8988T (cell line): ENCODE measurements around the gene KCNN1.
"Not testable (repeated sequence)": the region's sequence is repeated elsewhere in the genome, so short reads cannot be mapped to it uniquely, and the experiment has no call there.

Experiments used
- DNase-seq: peaks from one replicate; pipeline ENCODE4 v3.0.0; 2011

Gene KCNN1

DNA sequence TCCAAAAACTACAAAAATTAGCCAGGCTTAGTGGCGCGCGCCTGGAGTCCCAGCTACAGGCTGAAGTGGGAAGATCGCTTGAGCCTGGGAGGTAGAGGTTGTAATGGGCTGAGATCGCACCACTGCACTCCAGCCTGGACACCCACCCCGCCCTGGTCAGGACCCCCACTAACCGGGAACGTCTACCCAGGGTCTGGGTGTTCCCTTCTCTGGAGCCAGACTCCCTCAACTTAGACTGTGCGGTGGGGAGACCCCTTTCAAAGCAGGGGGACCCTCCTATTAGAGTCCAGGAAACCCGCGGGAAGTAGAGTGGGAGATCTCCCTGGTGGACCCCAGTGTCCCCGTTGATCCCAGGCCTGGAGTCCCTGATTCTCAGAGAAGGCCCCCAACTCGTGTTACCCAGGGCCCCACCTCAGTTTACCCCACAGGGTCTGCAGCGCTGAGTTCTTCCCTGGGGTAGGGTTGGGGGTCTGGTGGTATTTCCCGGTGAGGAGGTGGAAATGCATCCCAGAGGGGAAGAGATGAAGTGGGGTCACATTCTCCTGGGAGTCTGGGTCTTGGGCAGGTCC is 35.0 kb downstream of the KCNN1 start:
- DNase-seq: no peak

DNA sequence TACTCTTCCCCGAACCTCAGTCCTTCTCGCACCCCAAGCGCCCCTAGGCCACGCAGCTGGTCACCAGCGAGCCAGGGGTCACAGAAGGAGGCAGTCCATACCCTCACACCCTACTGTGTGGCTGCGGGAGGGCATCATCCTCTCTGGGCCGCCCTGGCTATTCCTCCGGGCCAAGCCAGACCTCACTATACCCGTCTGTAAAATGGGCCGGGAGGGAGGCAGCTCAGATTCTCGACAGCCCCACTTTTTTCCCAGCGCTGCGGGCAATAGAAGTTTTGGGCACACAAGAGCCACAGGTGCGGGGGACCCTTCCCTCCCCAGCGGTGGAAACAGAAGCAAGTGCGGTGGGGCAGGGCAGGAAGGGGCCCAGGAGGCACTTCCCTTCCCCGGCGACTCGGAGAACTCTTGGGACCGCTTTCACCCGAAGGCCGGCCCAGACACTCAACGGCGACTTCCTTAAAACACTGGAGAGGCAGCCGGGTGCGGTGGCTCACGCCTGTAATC is 35.5 kb downstream of the KCNN1 start:
- DNase-seq: no peak

DNA sequence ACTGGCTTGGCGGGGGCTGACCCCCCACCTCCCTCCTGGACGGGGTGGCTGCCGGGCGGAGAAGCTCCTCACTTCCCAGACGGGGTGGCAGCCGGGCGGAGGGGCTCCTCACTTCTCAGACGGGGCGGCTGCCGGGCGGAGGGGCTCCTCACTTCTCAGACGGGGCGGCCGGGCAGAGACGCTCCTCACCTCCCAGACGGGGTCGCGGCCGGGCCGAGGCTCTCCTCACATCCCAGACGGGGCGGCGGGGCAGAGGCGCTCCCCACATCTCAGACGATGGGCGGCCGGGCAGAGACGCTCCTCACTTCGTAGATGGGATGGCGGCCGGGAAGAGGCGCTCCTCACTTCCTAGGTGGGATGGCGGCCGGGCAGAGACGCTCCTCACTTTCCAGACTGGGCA is 38.8 kb downstream of the KCNN1 start:
- DNase-seq: not testable (repeated sequence)

DNA sequence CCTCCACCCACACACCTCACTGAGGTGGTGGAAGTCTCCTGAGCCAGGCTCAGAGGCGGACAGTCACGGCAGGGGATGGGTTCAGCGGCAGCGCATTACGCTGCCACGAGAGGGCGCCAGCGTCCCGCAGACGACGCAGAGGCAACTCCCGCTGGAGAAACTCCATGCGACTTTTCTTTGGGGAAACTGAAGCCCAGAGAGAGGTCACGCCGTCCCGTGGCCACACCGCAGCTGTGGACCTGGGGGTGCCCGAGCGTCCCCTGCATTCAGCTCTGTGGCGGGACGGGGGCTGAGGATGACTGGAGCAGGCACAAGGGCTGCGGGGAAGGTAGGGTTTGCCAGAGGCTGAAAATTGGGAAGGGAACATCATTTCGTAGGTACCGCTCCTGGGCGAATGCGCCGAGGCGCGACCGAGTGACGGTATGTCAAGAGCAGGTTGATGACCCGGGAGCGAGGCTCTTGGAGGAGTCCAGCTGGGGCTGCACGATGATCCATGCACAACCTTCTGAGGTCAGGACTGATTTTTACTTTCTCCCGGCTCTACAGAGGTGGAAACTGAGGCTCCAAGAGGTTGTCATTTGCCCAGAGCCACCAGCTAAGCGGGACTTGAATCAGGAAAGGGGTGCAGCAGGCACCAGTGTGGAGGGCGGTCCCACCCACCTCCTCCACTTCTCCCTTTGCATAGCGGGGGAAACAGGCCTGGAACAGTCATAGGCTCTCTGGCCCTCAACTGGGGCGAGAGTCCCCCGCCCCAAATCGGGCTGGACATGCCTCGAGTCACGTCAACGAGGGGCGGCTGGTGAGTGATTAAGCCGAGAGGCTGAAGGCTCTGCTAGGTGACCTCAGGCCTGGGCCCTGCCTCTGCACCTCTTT is 40.4 kb downstream of the KCNN1 start:
- peak; percentile 98 for DNase-seq

DNA sequence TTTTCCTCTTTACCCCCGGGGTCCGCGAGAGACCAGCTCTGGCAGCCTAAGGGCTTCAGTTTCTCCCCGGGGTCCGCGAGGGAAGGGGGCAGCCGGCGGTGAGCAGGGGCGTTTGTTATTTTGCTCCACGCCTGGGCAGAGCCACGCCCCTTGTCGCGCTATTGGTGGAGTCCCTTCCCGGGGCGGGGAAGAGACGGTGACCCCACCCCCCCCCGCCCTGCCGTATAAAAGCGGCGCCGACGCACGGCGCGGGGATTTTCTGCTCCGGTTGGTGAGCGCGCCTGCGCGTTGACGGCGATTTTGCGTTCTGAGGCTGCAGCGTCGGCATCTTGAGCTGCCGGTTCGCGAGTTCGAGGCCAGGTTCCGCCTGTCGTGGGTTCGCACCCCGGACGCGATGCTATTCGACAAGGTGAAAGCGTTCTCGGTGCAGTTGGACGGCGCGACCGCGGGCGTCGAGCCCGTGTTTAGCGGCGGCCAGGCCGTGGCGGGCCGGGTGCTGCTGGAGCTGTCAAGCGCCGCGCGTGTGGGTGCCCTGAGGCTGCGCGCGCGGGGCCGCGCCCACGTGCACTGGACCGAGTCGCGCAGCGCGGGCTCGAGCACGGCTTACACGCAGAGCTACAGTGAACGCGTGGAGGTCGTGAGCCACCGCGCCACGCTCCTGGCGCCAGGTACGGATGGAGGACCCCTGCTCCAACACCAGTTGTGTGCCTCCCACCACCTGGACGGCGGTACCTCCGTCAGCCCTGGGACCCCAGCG is 41.2 kb downstream of the KCNN1 start, which contains the start of gene ARRDC2:
ARRDC2 (plus strand) TSS at position 254 of the 757 bp plus-strand sequence; CDS start at position 395, 141 bp downstream.
- peak; percentile 100 for DNase-seq

DNA sequence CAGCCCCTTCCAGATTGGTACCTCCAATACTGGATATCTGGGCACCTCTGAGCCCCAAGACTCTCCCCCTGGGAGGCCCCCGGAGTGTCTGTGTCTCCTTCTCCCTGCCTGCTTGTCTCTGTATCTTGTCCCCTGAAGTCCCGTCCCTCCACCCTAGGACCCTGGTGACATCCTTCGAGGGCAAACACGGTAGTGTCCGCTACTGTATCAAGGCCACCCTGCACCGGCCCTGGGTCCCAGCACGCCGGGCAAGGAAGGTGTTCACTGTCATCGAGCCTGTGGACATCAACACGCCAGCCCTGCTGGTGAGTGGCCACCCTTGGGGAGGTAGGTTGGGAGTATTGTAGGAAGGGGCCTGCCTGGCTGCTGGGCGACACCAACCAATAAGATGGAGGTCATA is 41.9 kb downstream of the KCNN1 start:
- DNase-seq: no peak

DNA sequence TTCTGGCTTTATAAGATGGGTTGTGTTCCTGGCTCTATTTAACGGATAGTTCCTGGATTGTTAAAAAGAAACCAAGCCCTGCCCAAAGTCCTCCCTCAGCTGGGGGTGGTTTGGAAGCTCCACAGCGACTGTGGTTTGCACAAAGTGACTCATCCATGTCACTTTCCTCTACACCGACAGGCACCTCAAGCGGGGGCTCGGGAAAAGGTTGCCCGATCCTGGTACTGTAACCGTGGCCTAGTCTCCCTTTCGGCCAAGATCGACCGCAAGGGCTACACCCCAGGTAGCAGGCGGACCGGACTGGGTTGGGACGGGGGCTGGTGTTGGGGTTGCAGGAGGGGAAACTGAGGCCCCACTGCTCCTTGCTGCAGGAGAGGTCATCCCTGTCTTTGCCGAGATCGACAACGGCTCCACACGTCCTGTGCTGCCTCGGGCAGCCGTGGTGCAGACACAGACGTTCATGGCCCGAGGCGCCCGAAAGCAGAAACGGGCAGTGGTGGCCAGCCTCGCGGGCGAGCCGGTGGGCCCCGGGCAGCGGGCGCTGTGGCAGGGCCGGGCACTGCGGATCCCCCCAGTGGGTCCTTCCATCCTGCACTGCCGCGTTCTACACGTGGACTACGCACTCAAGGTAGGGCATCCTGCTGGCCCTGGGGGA is 42.6 kb downstream of the KCNN1 start:
- no peak for DNase-seq

DNA sequence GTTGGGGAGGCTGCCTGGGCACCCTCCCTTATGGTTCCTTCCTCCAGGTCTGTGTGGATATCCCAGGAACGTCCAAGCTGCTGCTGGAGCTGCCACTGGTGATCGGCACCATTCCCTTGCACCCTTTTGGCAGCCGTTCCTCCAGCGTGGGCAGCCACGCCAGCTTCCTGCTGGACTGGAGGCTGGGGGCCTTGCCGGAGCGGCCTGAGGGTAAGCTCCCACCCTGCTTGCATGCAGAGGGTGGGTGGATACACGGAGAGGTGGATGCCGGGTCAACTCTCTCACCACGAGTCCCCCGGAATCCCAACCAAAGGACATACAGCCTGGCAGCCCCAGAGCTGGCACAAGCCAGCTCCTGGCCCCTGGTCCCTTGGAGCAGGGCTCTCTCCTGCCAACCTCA is 43.2 kb downstream of the KCNN1 start:
- no peak for DNase-seq

DNA sequence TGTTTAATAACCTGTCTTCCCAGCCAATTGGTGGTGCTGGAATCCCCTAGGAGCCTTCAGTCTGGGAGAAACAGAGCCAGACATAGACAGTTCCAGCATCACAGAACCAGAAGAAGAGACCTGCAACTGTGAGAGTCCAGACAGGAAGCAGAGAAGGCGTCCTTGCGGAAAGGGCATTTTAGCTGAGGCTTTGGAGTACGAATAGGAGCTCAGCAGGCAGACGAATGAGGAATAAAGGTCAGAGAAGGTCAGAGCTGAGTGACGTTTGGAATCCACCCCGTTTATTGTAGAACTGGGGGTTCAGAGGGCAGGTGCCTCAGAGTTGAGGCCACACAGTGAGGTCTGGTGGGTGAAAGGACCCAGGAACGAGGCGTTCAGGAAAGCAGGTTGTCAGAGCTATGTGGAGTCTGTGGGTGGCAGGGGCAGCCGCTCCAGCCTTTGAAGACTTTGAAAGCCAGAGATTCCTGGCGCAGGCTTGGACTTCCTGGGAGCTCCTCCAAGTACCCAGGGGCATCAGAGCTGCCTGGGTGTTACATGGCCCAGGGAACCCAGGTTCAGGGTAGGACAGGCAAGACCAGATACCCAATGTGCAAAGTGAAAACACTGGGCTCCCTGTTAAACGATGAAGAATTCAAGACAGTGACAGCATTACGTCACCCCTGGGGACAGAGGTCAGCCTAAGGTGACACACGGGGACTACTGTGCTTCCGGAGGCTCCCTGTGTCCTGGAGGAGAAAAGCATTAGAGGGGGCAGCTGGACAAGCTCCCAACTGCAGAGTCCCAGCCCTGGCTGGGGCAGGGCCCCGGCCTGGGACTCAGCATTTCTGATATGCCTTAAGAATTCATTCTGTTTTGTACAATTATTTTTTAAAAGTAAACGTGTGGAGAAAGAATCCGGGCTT is 46.6 kb downstream of the KCNN1 start:
- DNase-seq: no peak

DNA sequence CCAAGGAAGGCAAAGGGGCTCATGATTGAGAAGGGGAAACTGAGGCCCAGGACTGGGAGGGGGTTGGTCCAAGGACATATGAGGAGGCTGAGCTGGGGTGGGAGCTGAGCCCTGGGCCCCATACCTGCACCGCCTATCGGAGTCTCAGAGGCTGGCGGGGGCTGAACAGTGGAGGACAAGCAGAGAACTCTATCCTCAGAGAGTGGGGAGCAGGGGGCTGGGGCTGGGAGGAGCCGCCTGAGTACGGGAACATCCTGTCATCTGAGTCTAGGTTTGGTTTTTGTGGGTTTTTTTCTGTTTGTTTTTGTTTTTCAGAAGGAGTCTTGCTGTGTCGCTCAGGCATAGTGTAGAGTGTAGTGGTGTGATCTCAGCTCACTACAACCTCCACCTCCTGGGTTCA is 47.3 kb downstream of the KCNN1 start:
- no peak for DNase-seq

DNA sequence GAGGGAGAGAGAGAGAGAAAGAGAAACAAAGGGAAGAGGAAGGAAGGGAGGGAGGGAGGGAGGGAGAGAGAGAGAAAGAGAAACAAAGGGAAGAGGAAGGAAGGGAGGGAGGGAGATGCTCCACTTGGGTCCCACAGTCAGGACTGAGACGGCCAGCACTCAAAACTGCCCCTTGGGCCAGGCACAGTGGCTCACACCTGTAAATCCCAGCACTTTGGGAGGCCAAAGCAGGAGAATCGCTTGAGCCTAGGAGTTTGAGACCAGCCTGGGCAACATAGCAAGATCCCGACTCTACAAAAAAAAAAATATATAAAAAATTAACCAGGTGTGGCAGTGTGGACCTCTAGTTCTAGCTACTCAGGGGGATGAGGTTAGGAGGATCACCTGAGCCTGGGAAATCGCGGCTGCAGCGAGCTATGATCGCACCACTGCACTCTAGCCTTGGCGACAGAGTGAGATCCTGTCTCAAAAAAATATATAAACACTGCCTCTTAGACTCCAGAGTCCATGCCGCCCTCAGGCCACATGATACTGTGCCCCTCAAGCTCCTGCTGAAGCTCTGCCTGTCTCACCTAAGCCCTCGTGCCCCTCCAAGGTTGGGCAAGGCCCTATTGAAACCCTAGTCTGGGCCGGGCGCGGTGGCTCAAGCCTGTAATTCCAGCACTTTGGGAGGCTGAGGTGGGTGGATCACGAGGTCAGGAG is 49.5 kb downstream of the KCNN1 start:
- no peak for DNase-seq

DNA sequence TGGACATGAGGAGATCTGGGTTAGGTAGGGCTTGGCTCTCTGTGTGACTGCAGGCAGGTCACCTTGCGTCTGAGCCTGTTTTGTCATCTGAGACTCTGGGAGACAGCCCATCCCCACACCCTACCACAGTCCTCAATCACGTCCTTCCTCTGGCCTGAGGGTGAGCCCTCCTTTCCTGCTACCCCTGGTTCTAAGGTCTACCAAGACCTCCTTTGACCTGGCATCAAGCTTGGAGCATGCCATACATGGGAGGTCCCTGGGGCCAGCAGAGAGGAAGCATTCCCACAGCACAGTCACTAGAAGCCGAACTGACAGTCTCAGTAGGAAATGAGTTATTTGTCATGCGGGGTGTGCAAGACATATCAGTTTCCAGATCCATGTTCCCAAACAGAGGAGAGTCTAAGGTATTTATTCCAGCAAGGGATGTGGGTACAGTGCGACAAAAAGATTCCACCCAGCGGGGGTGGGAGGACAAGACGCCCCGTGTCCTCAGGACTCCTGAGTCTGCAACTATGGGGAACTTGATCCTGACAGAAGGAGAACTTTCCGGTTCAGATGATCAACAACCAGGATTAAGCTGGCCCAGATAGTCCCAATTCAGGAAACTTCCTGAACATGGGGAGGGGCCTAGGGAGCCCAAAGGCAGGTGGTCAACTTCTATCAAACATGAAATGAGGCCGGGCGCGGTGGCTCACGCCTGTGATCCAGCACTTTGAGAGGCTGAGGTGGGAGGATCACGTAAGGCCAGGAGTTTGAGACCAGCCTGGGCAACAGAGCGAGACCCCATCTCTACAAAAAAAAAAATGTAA is 50.6 kb downstream of the KCNN1 start:
- no peak for DNase-seq

DNA sequence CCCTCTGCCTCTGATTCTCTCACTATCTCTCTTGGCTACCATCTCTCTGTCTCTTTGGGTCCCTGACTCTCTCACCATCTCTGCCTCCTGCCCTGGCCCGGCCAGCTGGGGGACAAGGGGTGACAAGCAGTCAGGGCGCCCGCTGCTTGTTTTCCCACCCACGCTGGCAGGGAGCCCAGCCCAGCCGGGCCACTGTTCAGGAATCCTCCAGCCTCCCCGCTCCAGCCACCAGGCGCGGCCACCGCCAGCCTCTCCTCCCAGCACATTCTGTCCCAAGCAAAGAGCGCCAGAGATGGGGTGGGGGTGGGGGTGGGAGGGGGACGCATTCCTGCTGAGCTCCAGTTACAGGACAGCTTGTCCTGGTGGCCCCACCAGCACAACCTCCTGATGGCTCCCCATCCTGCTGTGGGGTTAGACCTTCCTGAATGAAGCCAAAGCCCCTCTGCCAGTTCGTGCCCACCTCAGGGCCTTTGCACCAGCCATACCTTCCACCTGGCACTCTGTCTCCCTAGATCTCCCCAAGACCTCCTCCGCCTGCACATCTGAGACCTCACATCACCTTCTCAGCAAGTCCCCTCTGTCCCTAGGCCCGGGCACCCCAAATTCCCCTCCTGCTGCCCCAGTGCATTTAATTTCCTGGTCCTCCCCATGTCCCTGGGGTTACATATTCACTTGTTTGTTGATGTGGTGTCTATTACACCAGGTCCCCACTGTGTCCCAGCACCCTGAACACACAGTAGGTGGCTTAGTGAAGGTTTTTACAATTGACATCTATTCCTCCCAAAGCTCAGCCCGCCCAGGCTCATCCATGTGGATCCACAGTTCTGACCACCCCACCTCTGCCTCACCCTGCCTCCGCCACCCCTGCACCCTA is 53.5 kb downstream of the KCNN1 start:
- no peak for DNase-seq

DNA sequence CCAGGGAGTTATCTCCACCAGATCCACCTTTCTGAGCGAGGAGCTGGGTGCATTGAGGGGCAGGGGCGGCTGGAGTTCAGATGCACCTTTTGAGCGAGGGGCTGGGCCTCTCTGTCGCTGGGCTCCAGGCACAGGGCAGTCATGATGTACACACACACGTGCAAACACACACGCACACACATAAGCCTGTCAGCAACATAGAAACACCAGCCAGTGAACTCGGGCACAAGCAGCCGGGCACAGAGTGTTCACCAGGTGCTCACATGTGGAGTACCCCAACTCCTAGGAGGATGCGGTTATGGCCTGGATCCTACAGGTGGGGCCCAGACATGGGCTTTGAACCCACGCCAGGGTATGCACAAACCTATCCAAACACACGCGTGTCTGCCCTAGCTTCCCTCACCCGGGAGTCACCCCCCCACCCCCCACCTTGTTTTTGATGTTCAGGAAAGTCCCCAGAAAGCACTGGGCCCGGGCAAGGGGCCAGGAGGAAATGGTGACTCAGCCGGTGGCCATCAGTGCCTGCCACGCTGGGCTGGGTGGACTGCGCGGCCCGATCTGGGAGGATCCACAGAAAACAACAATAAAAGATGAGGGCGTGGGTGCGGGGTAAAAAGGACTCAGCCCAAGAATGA is 54.3 kb downstream of the KCNN1 start:
- DNase-seq: no peak

DNA sequence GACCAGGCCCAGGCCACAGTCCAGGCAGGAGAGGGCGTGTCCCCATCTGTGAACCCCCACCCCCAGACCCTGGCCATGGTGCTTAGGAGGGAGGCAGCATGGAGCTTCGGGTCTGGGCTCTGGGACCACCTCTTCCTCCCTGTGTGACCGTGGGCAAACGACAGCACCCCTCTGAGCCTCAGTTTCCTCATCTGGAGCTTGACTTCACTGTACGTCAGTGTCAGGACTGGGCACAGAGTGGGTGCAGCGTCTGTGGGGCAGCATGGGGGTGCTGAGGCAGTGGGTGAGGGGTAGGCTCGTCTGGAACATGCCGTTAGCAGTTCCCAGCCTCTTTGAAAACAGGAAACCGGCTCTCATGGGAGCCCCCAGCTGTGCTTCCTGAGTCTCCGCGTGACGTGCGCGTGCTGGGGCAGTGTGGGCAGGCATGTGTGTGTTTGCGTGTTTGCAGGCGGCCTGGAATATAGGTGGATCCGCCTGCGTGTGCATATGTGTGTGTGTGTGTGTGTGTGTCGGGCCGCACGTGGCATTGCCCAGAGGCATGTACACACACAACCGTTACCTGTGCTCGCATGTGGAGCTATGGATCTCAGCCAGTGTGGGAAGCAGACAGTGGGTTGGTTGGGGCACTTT is 56.8 kb downstream of the KCNN1 start:
- DNase-seq: no peak

DNA sequence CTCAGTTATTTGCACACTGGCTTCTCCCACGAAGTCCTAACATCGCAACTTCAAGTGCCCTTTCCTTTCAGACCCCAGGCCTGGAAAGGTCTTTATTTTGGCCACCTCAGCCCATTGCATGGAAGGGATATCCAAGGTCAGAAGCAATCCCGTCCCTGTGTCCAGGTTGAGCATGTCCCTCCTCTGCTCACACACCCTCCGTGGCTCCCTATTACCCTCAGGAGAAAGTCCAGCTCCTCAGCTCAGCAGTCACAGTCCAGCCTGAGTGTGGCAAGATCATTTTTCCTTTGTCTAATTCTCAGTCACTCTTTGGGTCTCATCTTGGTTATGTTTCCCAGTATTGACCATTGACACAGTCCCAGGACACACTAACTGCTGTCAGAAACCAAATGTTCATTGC is 60.2 kb downstream of the KCNN1 start:
- DNase-seq: no peak

DNA sequence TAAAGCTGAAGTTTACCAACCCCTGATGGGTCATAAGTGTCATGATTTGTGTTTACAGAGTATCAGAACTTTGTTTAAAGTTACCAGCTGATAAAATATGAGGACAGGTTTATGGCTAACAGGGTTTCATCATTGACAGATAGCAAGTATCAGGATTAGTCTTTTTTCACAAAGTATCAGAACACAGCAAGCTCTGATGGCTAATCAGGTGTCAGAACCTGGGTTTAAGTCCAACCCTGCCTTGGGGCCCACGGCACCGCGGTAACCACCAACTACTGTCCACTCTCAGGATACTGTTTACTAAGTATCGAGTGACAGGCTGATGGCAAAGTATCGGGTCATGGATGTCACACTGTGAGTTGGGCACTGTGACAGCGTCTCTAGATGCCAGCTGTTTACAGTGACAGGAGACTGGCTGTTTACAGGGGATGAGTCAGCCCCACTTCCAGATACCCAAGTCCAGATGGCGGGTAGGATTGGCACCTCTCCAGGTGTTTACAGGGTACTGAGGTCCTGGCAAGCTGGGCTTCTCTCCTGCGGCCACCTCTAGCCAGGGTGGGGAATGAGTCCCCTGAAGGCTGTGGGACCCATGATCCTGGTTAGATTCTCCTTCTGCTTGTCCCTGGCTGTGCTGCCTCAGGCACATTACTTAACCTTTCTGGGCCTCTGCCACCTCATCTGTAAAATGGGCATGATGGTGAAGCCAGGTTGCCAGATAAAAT is 62.9 kb downstream of the KCNN1 start:
- DNase-seq: no peak

DNA sequence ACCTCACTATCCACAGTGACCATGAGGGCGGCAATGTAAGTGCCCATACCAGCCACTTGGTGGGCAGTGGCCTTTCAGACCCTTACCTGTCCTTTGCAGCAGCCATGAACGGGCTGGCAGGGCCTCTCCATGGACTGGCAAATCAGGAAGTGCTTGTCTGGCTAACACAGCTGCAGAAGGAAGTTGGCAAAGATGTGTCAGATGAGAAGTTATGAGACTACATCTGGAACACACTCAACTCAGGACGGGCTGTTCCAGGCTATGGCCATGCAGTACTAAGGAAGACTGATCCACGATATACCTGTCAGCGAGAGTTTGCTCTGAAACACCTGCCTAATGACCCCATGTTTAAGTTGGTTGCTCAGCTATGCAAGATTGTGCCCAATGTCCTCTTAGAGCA is 64.5 kb downstream of the KCNN1 start:
- not testable (repeated sequence) for DNase-seq
